Endothelial cell of umbilical vein (primary cell): ENCODE results near the gene ZNF398. TPM values are rescaled to one million over a fixed set of nuclear protein-coding genes. Genes with fewer than 3 reads are reported as not detected.

Source experiments
- BruUV-seq: library from RNA; stranded (reverse); fragments of 400-500 nt; replicated peaks from 2 replicates; lab custom pipeline; 2021; lab: Mats Ljungman, UMichigan
- CTCF ChIA-PET: fragments of 300-600, 350-600 bp; sonication (Branson Sonifier 250); formaldehyde crosslinking; loops from one replicate; lab custom pipeline; 2021; ENCODE audit warnings: antibody characterized with exemption, inconsistent platforms; lab: Charles Lee
- POLR2A ChIA-PET: fragments of 300-600, 350-600 bp; sonication (Branson Sonifier 250); formaldehyde crosslinking; loops from one replicate; lab custom pipeline; 2021; ENCODE audit warnings: antibody characterized with exemption, inconsistent platforms; lab: Charles Lee
- DNase-seq: peaks from one replicate; pipeline ENCODE4 v3.0.0-alpha.2; 2011; ENCODE audit warnings: low read depth, low spot score
- FAIRE-seq: peaks from 2 replicates; lab custom pipeline; 2011; peaks lifted over from hg19 to GRCh38; lab: Jason Lieb, UNC
- H2AFZ ChIP-seq: 2 replicates; pipeline ENCODE4 v1.6.0; 2012; ENCODE audit warnings: low read depth, low read length, control low read depth, inconsistent platforms
- H3K27ac ChIP-seq: 2 replicates; pipeline ENCODE4 v1.5.1; 2011; ENCODE audit warnings: low read depth, mild to moderate bottlenecking, control low read depth, low read length, moderate library complexity; ENCODE audit not compliant: insufficient read depth
- H3K27me3 ChIP-seq, 2 experiments: 2 replicates each; pipeline versions ENCODE4 v1.6.0 to v1.6.1; 2011; ENCODE audit warnings: low read length in 2 of 2, mixed read lengths in 1 of 2; ENCODE audit not compliant: control insufficient read depth in 2 of 2, insufficient read depth in 2 of 2
- H3K36me3 ChIP-seq, 2 experiments: 2 replicates in 1 of 2; 3 replicates in 1 of 2; pipeline ENCODE4 v1.5.1; 2011; ENCODE audit warnings: low read length in 2 of 2, mild to moderate bottlenecking in 1 of 2, moderate library complexity in 1 of 2; ENCODE audit not compliant: control insufficient read depth in 2 of 2, insufficient read depth in 2 of 2; ENCODE audit errors: extremely low read depth in 1 of 2
- H3K4me1 ChIP-seq: 3 replicates; pipeline ENCODE4 v1.5.1; 2011; ENCODE audit warnings: mild to moderate bottlenecking, low read length; ENCODE audit not compliant: control insufficient read depth, insufficient read depth; ENCODE audit errors: extremely low read depth
- H3K4me2 ChIP-seq: 2 replicates; pipeline ENCODE4 v1.6.1; 2011; ENCODE audit warnings: low read length, control low read depth, mixed read lengths; ENCODE audit not compliant: insufficient read depth
- H3K4me3 ChIP-seq, 3 experiments: fragments of 200-600 bp in 1 of 3; sonication (generic), shearing (Covaris generic) in 1 of 3; replicated peaks in 1 of 3; 2 replicates each; pipeline ENCODE4 v1.5.1; 2011 to 2016; ENCODE audit warnings: control low read depth in 3 of 3, low read length in 3 of 3, mild to moderate bottlenecking in 2 of 3, inconsistent platforms in 1 of 3, low read depth in 1 of 3, moderate library complexity in 1 of 3; ENCODE audit not compliant: insufficient read depth in 1 of 3
- H3K79me2 ChIP-seq: 2 replicates; pipeline ENCODE4 v1.6.0; 2012; ENCODE audit warnings: low read length, inconsistent platforms; ENCODE audit not compliant: control insufficient read depth, insufficient read depth
- H3K9ac ChIP-seq: replicated peaks from 2 replicates; pipeline ENCODE3; 2011; ENCODE audit warnings: low read length, control low read depth; ENCODE audit not compliant: insufficient read depth; ENCODE audit errors: extremely low read depth
- H3K9me1 ChIP-seq: replicated peaks from 3 replicates; pipeline ENCODE4 v1.6.0; 2011; ENCODE audit warnings: mild to moderate bottlenecking, low read length; ENCODE audit not compliant: control insufficient read depth, insufficient read depth; ENCODE audit errors: extremely low read depth
- H3K9me3 ChIP-seq: replicated peaks from 2 replicates; pipeline ENCODE4 v1.5.1; 2012; ENCODE audit warnings: low read length, inconsistent platforms; ENCODE audit not compliant: control insufficient read depth, insufficient read depth
- H4K20me1 ChIP-seq: replicated peaks from 2 replicates; pipeline ENCODE3; 2011; ENCODE audit warnings: mild to moderate bottlenecking, low read length; ENCODE audit not compliant: control insufficient read depth, insufficient read depth; ENCODE audit errors: extremely low read depth
- CTCF ChIP-seq, 2 donors: IDR thresholded peaks; 1 replicate in 1 of 2; 2 replicates in 1 of 2; pipeline ENCODE4 v1.5.1; 2011; ENCODE audit warnings: low read length in 2 of 2, mild to moderate bottlenecking in 2 of 2, moderate library complexity in 2 of 2, control low read depth in 1 of 2, inconsistent platforms in 1 of 2, low read depth in 1 of 2; ENCODE audit not compliant: insufficient read depth in 1 of 2; ENCODE audit errors: extremely low read depth in 1 of 2
- EZH2 ChIP-seq: IDR thresholded peaks from 2 replicates; pipeline ENCODE4 v1.6.1; 2012; ENCODE audit warnings: borderline replicate concordance, low read depth, mild to moderate bottlenecking, moderate library complexity, low read length, inconsistent platforms; ENCODE audit not compliant: severe bottlenecking
- FOS ChIP-seq: IDR thresholded peaks from 2 replicates; pipeline ENCODE4 v1.6.1; 2011; ENCODE audit warnings: mild to moderate bottlenecking, low read length, moderate library complexity, borderline replicate concordance; ENCODE audit not compliant: insufficient read depth
- GATA2 ChIP-seq: IDR thresholded peaks from 2 replicates; pipeline ENCODE4 v1.7.0; 2011; ENCODE audit warnings: low read depth, mild to moderate bottlenecking, moderate library complexity, mixed read lengths, low read length; ENCODE audit not compliant: insufficient read length, insufficient read depth
- JUN ChIP-seq: IDR thresholded peaks from 2 replicates; pipeline ENCODE4 v1.6.1; 2011; ENCODE audit warnings: borderline replicate concordance, low read depth; ENCODE audit not compliant: insufficient read length, insufficient read depth
- MYC ChIP-seq: IDR thresholded peaks from one replicate; pipeline ENCODE4 v1.6.1; 2011; ENCODE audit warnings: mild to moderate bottlenecking, low read depth, low read length
- POLR2A ChIP-seq: IDR thresholded peaks from 2 replicates; pipeline ENCODE4 v1.6.1; 2012; ENCODE audit warnings: low read depth, mild to moderate bottlenecking, control low read depth, low read length
- POLR2AphosphoS5 ChIP-seq: IDR thresholded peaks from 2 replicates; pipeline ENCODE4 v1.6.1; 2012; ENCODE audit warnings: low read depth, mild to moderate bottlenecking, control low read depth, low read length, moderate library complexity; ENCODE audit not compliant: insufficient read depth
- dilution Hi-C: fragments of 300-500 bp; cut with MboI; formaldehyde crosslinking; loops from one replicate; pipeline ENCODE4 v1.15.0; 2019; ENCODE audit warnings: low sequenced_read_pairs; ENCODE audit not compliant: extremely low pct_ligation_motif_present
- intact Hi-C: fragments of 100-400 bp; cut with micrococcal nuclease; formaldehyde crosslinking; loops from one replicate; pipeline ENCODE4 v1.10.0; 2022
- polyA plus RNA-seq, 4 experiments: library from polyadenylated mRNA; depleted of rRNA in 3 of 4; stranded (reverse) in 3 of 4; unstranded in 1 of 4; fragments of >200 nt; gene quantifications; 2 replicates each; pipeline versions ENCODE4 v1.2.1 to v1.2.3, GENCODE V29; 2011 to 2012; ENCODE audit warnings: missing spikeins in 1 of 4
- total RNA-seq: library from RNA; stranded (reverse); gene quantifications from 2 replicates; pipeline ENCODE4 v1.2.3, GENCODE V29; 2021
- TF ChIP-seq, protein P1 (sequence below): IDR thresholded peaks from 2 replicates; pipeline ENCODE4 v1.6.1; 2011; ENCODE audit not compliant: insufficient read depth, insufficient read length

The ZNF398 gene
- total and polyA plus RNA-seq, 2 donors (not counting 3 experiments of a cell fraction or from before 2014, with no cell fraction given) = 7.5 to 10.6 TPM

DNA sequence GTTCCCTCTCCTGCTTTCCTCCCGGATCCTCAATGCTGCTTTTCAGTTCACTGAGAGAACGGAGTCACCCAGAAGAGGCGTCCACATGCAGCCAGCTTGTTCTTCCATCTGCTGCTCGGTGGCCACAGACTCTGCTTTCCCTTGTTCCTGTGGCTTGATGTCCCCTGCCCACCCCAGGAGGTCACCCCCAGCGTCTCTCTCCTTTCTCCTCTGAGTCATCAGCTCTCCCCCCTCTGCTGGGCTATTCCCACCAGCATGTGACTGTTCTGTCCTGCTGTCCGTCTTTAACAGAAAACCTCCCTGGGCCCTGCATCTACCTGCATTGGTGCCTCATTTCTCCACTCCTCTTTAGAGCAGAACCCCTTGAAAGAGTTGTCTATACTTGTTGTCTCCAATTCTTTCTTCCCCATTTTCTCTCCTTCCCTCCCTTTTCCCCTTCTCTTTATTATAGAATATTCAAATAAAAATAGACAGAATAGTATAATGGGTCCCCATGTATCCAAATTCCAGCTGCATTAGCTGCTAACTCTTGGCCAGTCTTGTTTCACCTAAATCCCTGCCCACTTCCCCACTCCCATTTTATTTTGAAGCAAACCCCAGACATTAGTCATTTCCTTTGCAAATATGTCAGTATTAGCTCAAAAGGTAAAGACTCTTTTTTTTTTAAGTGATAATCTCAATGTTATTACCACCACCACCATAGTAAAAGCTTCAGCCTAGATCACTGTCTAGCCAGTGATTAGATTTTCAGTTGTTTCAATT, 52.2 kb downstream of the ZNF398 start:
- CTCF ChIA-PET = interaction anchor here (1.0 kb wide), 2 partner anchors 52 to 62 kb away, joined by 4 to 5 read pairs; partner anchors contain the start of genes ZNF398 and ZNF783
- Histone ChIP-seq H3K9me1 (no peaks in the 10 kb centered on the region), H3K4me1 (peaks cover 25% of the 10 kb centered on the region), H3K9ac (no peak overlapping the region), H3K4me3 (no peak overlapping the region), H3K36me3 (peaks cover 8 to 29% of the 10 kb centered on the region in 2 experiments), H3K4me2 (no peak overlapping the region), H4K20me1 (no peaks in the 10 kb centered on the region), H3K27ac (peak overlapping the region; percentile 33), H3K79me2 (peaks cover 63% of the 10 kb centered on the region), H3K27me3 (no peaks in the 10 kb centered on the region), H3K9me3 (no peaks in the 10 kb centered on the region), H2AFZ (no peak overlapping the region)
- TF ChIP-seq JUN = no peak
- TF ChIP-seq FOS = peak; percentile 49
- TF ChIP-seq POLR2AphosphoS5 = no peak
- intact Hi-C loops = loop anchor here (10.0 kb wide), 1 partner anchor 425 kb away; no protein-coding TSS in a partner anchor
- DNase-seq (peak; percentile 40), FAIRE-seq (peak; percentile 85)
- no TSS peak for BruUV-seq
- dilution Hi-C loops = no loop called here
- POLR2A ChIA-PET = no interaction called here

- CTCF ChIA-PET = no interaction called here
- Histone ChIP-seq H3K27ac (no peak overlapping the region), H3K79me2 (peaks cover 45% of the 10 kb centered on the region), H3K9ac (no peak overlapping the region), H2AFZ (no peak overlapping the region), H3K4me3 (no peak overlapping the region), H3K9me3 (no peaks in the 10 kb centered on the region), H3K4me2 (no peak overlapping the region), H3K27me3 (no peaks in the 10 kb centered on the region), H3K4me1 (peaks cover 13% of the 10 kb centered on the region), H3K9me1 (no peaks in the 10 kb centered on the region), H4K20me1 (no peaks in the 10 kb centered on the region), H3K36me3 (peaks cover 8 to 49% of the 10 kb centered on the region in 2 experiments)
- dilution Hi-C loops = no loop called here
- FAIRE-seq (no peak), DNase-seq (no peak)
- no TSS peak for BruUV-seq
- intact Hi-C loops = no loop called here
- POLR2A ChIA-PET = no interaction called here
- no peak for TF ChIP-seq POLR2A
- TF ChIP-seq JUN = no peak
- no peak for TF ChIP-seq CTCF (IDR thresholded peaks at IDR 0.05; ENCODE audit: extremely low read depth in 1 of 2, insufficient read depth in 1 of 2, low read depth in 1 of 2, low read length in 2 of 2)
- TF ChIP-seq, protein P1, sequence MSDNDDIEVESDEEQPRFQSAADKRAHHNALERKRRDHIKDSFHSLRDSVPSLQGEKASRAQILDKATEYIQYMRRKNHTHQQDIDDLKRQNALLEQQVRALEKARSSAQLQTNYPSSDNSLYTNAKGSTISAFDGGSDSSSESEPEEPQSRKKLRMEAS = no peak
- no peak for TF ChIP-seq FOS
- no peak for TF ChIP-seq EZH2
- no peak for TF ChIP-seq POLR2AphosphoS5
- TF ChIP-seq GATA2 = no peak
- TF ChIP-seq MYC = no peak
Measured at GRCh38 chr7:149202831-149203231, 55.6 kb downstream of the ZNF398 start.
